SK-N-MC (cell line): ENCODE measurements around the gene TMEM184B.

Experiments
- EZH2 ChIP-seq: fragments of 200-600 bp; sonication (generic); IDR thresholded peaks from one replicate; pipeline ENCODE4 v1.6.1; 2017; ENCODE audit warnings: antibody characterized with exemption
- POLR2AphosphoS5 ChIP-seq: IDR thresholded peaks from 2 replicates; pipeline ENCODE4 v1.6.1; 2012; ENCODE audit warnings: mild to moderate bottlenecking, low read depth, low read length, borderline replicate concordance

DNA sequence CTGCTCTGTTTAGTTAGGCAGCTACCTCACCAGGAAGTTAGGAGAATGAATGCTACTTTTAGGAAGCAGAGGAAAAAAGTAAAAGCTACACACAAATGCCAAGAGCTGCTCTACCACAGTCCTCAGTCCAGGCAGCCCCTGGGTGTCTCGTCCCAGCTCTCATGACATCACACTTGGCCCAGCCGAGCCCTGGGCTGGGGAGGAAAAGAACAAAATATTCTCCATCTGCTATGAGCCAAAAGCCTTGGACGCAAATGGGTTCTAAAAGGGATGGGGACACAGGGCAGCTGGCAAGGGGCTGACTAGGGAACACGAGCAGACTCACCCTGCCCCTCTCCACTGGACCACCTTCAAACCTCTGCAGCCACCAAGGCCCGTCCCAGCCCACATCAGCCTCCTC is 26.1 kb downstream of the TMEM184B start:
- TF ChIP-seq EZH2 (no peak), POLR2AphosphoS5 (no peak)
